MG63 (cell line): Measurements from ENCODE around the gene PCDHGA10. TPM values are rescaled to one million over a fixed set of nuclear protein-coding genes. Genes with fewer than 3 reads are reported as not detected.
"Not testable (repeated sequence)": the region's sequence is repeated elsewhere in the genome, so short reads cannot be mapped to it uniquely, and the experiment has no call there.

Source experiments
- DNase-seq: peaks from one replicate; pipeline ENCODE4 v3.0.0-alpha.2; 2020
- H3K27me3 ChIP-seq: fragments of 250-450 bp; sonication (Bioruptor Pico); 2 replicates; pipeline ENCODE4 v1.5.1; 2020; ENCODE audit warnings: mild to moderate bottlenecking, moderate library complexity
- H3K36me3 ChIP-seq: fragments of 250-450 bp; sonication (Bioruptor Pico); 2 replicates; pipeline ENCODE4 v1.5.1; 2020; ENCODE audit warnings: mild to moderate bottlenecking, moderate library complexity
- H3K4me3 ChIP-seq: fragments of 250-450 bp; sonication (Bioruptor Pico); 2 replicates; pipeline ENCODE4 v1.5.1; 2020; ENCODE audit warnings: mild to moderate bottlenecking, moderate library complexity
- H3K9me3 ChIP-seq: fragments of 250-450 bp; sonication (Bioruptor Pico); 2 replicates; pipeline ENCODE4 v1.5.1; 2020; ENCODE audit warnings: mild to moderate bottlenecking, moderate library complexity
- total RNA-seq: library from RNA; depleted of rRNA; stranded (reverse); fragments of >200 nt; shearing (Covaris generic); gene quantifications from 2 replicates; pipeline ENCODE4 v1.2.3, GENCODE V29; 2014; ENCODE audit warnings: low replicate concordance; rRNA removed

PCDHGA10 gene
- total RNA-seq: 1.0 and 1.2 TPM in 2 replicates

GRCh38 chr5:141412854-141413539, at the start of gene PCDHGA10:
Gene PCDHGA10, plus strand, starts transcription at chr5:141412987. Its CDS starts 189 bp downstream, at chr5:141413176.
- peak; percentile 32 for DNase-seq

DNA sequence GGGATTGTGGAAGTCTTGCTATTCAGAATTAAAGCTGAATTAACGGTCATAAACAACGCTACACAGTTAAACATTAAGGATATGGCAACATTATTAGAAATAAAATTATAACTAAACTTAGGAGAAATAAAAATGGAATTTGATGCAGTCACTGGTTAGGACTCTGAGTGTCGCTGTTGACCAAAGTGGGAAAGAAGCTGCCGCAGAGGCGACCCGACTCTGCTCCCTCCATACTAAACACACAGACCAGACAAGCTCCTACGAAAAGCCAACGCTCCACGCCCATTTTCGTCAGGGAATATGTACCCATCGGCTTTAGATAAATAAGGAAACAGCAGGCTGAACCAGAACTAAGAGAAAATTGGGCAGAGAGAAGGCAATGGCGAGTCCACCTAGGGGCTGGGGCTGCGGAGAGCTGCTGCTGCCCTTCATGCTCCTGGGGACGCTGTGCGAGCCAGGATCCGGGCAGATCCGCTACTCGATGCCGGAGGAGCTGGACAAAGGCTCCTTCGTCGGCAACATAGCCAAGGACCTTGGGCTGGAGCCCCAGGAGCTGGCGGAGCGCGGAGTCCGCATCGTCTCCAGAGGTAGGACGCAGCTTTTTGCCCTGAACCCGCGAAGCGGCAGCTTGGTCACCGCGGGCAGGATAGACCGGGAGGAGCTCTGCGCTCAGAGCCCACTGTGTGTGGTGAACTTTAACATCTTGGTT, 48.7 kb upstream of the PCDHGA10 start, which contains the start of gene PCDHGA5:
PCDHGA5 (plus strand) TSS at position 211 of the 709 bp plus-strand sequence; CDS start at position 380, 169 bp downstream.
- Histone ChIP-seq H3K9me3 (peaks cover 35% of the 10 kb centered on the region), H3K4me3 (no peak within 1 kb of the TSS)
- DNase-seq: no peak

More at GRCh38 chr5:141412854-141413539, at the start of gene PCDHGA10:
- Histone ChIP-seq H3K27me3 (no peaks in the 10 kb centered on the region), H3K4me3 (no peak within 1 kb of the TSS), H3K9me3 (peaks cover 3% of the 10 kb centered on the region; the same call in 1 of the 2 replicates), H3K36me3 (no peaks in the 10 kb centered on the region)

GRCh38 chr5:141366016-141366896, 46.5 kb upstream of the PCDHGA10 start:
- no peak for DNase-seq
- Histone ChIP-seq H3K9me3 (peaks cover 41% of the 10 kb centered on the region), H3K4me3 (no peak overlapping the region), H3K27me3 (no peaks in the 10 kb centered on the region), H3K36me3 (no peaks in the 10 kb centered on the region; the same call in none of the 2 replicates)

More for the DNA sequence above, 48.7 kb upstream of the PCDHGA10 start, which contains the start of gene PCDHGA5:
- Histone ChIP-seq H3K36me3 (no peaks in the 10 kb centered on the region; the same call in 1 of the 2 replicates), H3K27me3 (no peaks in the 10 kb centered on the region)

GRCh38 chr5:141369994-141370848, 42.6 kb upstream of the PCDHGA10 start, which contains the start of gene PCDHGB3:
Gene PCDHGB3, plus strand, starts transcription at chr5:141370242. Its CDS starts 153 bp downstream, at chr5:141370395.
- no peaks in the 10 kb centered on the region for H3K27me3 ChIP-seq
- DNase-seq: no peak
- H3K4me3 ChIP-seq: no peak within 1 kb of the TSS
- H3K9me3 ChIP-seq: peaks cover 58% of the 10 kb centered on the region
- H3K36me3 ChIP-seq: no peaks in the 10 kb centered on the region; the same call in none of the 2 replicates

- H3K36me3 ChIP-seq: no peaks in the 10 kb centered on the region; the same call in 1 of the 2 replicates
- no peaks in the 10 kb centered on the region for H3K27me3 ChIP-seq
- peaks cover 47% of the 10 kb centered on the region for H3K9me3 ChIP-seq
- H3K4me3 ChIP-seq: no peak overlapping the region
- DNase-seq: no peak
These were observed 41.0 kb upstream of the PCDHGA10 start for GRCh38 chr5:141371572-141372475.

DNA sequence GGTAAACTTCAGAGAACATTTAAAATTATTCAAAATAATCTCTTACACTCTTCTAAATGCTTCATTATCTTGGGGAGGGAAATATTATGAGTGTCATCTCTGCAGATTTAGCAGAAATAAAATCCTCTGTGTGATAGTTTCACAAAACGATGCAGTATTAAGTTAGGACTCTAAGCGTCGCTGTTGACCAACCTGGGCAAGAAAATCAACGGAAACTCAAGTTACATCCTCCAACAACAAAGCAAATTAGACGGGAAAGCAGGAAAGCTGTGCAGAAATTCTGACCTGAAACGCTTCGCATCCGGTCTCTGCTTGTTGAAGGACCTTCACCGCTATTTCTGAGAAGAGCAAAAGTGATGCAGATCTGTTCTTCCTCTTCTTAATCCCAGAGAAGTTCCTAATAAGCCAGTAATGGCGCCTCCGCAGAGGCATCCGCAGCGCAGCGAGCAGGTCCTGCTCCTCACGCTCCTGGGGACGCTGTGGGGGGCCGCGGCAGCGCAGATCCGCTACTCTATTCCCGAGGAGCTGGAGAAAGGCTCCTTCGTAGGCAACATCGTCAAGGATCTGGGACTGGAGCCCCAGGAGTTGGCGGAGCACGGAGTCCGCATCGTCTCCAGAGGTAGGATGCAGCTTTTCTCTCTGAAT, 39.0 kb upstream of the PCDHGA10 start, which contains the start of gene PCDHGA6:
PCDHGA6 (plus strand) TSS at position 219 of the 645 bp plus-strand sequence; CDS start at position 412, 193 bp downstream.
- H3K36me3 ChIP-seq: no peaks in the 10 kb centered on the region; the same call in 1 of the 2 replicates
- no peak for DNase-seq
- H3K4me3 ChIP-seq: no peak within 1 kb of the TSS
- H3K27me3 ChIP-seq: no peaks in the 10 kb centered on the region
- peaks cover 46% of the 10 kb centered on the region for H3K9me3 ChIP-seq

DNA sequence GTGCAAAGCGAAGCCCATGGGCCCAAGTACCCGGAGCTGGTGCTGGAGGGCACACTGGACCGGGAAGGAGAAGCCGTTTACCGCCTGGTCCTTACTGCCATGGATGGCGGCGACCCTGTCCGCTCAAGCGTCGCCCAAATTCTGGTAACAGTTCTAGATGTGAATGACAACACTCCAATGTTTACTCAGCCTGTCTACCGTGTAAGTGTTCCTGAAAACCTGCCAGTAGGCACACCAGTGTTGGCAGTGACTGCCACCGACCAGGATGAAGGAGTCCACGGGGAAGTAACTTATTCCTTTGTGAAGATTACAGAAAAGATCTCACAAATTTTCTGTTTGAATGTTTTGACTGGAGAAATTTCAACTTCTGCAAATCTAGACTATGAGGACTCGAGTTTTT, 38.2 kb upstream of the PCDHGA10 start:
- DNase-seq: no peak
- Histone ChIP-seq H3K4me3 (no peak overlapping the region), H3K36me3 (no peaks in the 10 kb centered on the region; the same call in 1 of the 2 replicates), H3K9me3 (peaks cover 42% of the 10 kb centered on the region), H3K27me3 (no peaks in the 10 kb centered on the region)

- not testable (repeated sequence) for H3K36me3 ChIP-seq, H3K27me3 ChIP-seq, H3K4me3 ChIP-seq, DNase-seq
- peaks cover 41% of the 10 kb centered on the region for H3K9me3 ChIP-seq
These were observed 37.2 kb upstream of the PCDHGA10 start for GRCh38 chr5:141375444-141376155.

- no peak for DNase-seq
- no peaks in the 10 kb centered on the region for H3K27me3 ChIP-seq
- no peak within 1 kb of the TSS for H3K4me3 ChIP-seq
- H3K9me3 ChIP-seq: peaks cover 9% of the 10 kb centered on the region
- no peaks in the 10 kb centered on the region for H3K36me3 ChIP-seq
These were observed 30.1 kb upstream of the PCDHGA10 start, which contains the start of gene PCDHGA7 for GRCh38 chr5:141382469-141383294. Gene PCDHGA7, plus strand, starts transcription at chr5:141382742. Its CDS starts 158 bp downstream, at chr5:141382900.

DNA sequence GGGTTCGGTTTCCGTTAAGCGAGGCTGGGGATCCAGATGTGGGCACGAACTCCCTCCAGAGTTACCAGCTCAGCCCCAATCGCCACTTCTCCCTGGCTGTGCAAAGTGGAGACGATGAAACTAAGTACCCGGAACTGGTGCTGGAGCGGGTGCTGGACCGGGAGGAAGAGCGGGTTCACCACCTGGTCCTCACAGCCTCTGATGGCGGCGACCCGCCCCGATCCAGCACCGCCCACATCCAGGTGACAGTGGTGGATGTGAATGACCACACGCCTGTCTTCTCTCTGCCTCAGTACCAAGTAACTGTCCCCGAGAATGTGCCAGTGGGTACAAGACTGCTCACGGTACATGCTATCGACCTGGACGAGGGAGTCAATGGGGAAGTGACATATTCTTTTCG, 29.4 kb upstream of the PCDHGA10 start:
- no peak for DNase-seq
- no peak overlapping the region for H3K4me3 ChIP-seq
- no peaks in the 10 kb centered on the region for H3K36me3 ChIP-seq

GRCh38 chr5:141384471-141385267, 28.1 kb upstream of the PCDHGA10 start:
- H3K4me3 ChIP-seq: no peak overlapping the region
- peaks cover 11% of the 10 kb centered on the region for H3K9me3 ChIP-seq
- no peaks in the 10 kb centered on the region for H3K36me3 ChIP-seq
- no peak for DNase-seq
- no peaks in the 10 kb centered on the region for H3K27me3 ChIP-seq

More for the DNA sequence above, 29.4 kb upstream of the PCDHGA10 start:
- H3K9me3 ChIP-seq: peaks cover 9% of the 10 kb centered on the region
- H3K27me3 ChIP-seq: no peaks in the 10 kb centered on the region
